AML-193 (cell line): Measurements from ENCODE around the gene TMEM9B.
"Not testable (repeated sequence)": the region's sequence is repeated elsewhere in the genome, so short reads cannot be mapped to it uniquely, and the experiment has no call there.

Experiments used
- DNase-seq, 2 experiments: peaks; one replicate each; lab custom pipeline; 2025; lab: John Stamatoyannopoulos, UW

Gene TMEM9B

GRCh38 chr11:8964324-8965320 lies at the start of gene TMEM9B:
Gene TMEM9B (minus strand): TSS chr11:8964442. CDS start chr11:8964313, 129 bp downstream.
- DNase-seq: peak; percentile 74 to 76

- no peak for DNase-seq
Measured at GRCh38 chr11:9013373-9013772, 49.1 kb upstream of the TMEM9B start.

- DNase-seq: not testable (repeated sequence)
Measured at GRCh38 chr11:9009538-9009937, 45.3 kb upstream of the TMEM9B start.

- DNase-seq: no peak
Measured at GRCh38 chr11:9008661-9009060, 44.4 kb upstream of the TMEM9B start.

- DNase-seq: no peak
Measured at GRCh38 chr11:9008011-9008550, 43.8 kb upstream of the TMEM9B start.

GRCh38 chr11:9005087-9005486 lies 40.8 kb upstream of the TMEM9B start:
- no peak for DNase-seq

- no peak for DNase-seq
Measured at GRCh38 chr11:9004183-9004926, 40.1 kb upstream of the TMEM9B start.

- DNase-seq: no peak
Measured at GRCh38 chr11:9003573-9004182, 39.4 kb upstream of the TMEM9B start, which contains the start of gene NRIP3. Gene NRIP3 (minus strand): TSS chr11:9004001. CDS start chr11:9003935, 66 bp downstream.

GRCh38 chr11:9002920-9003572 lies 38.8 kb upstream of the TMEM9B start:
- DNase-seq: no peak

- DNase-seq: peak; percentile 90 to 92
Measured at GRCh38 chr11:9001736-9002135, 37.5 kb upstream of the TMEM9B start.

DNA sequence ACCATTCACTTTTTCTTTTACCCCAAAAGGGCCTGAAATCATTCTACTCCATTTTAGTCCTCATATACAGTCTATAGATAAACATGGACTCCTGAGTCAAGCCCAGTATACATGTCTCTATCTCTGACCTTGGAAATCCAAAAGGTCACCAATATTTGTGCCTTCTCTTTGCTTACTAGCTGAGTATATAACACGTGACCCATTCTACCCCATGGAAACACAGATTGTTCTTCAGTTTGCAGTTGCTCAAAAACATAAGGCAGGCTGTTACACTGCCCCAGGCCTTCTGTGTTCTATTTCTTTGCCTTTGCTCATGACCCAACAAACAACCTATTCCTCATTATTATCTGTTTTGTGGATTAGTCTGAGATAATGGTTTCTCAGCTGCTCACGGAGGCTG lies 33.8 kb upstream of the TMEM9B start:
- no peak for DNase-seq

GRCh38 chr11:8997451-8997850 lies 33.2 kb upstream of the TMEM9B start:
- DNase-seq: no peak

DNA sequence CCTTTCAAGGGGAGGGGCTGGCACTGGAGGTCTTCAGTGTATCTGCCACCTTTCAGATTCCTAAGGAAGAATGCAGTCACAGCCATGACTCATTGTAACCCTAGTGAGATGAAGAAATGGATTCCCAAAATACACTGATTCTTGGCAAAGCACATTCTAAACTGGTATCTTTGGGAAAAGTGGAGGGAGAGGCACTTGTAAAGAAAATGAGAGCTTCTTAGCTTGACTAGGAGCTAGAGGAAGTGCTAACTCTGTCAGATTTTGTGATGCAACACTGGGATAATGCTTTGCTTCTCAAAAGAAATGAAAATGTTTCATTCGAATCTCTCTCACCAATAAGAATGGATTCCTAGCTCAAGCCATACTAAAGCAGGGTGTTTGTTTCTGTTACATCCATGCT lies 25.2 kb upstream of the TMEM9B start:
- peak in 1 of 2 experiments; percentile 5 for DNase-seq

- no peak for DNase-seq
Measured at GRCh38 chr11:8988329-8989234, 24.3 kb upstream of the TMEM9B start.

GRCh38 chr11:8987446-8987845 lies 23.2 kb upstream of the TMEM9B start:
- no peak for DNase-seq

- not testable (repeated sequence) for DNase-seq
Measured at GRCh38 chr11:8986772-8987171, 22.5 kb upstream of the TMEM9B start.

DNA sequence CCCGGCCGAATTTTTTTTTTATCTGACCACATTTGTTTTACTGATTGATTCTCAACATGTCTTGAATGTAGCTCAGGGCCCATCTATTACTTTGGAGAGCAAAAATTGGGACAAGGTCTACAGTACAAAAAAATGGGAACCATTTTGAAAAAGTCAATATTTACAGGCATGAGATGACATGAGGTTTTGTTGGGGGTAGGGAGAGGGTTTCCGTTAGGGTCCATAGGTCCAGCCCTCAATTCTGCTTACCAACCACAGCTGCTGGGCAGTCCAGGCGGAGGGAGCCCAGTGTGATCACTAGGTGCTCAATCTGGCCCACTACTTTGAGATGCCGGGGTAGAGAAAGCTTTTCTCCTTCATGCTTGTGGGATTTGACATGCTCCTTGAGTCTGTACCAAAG lies 21.2 kb upstream of the TMEM9B start:
- no peak for DNase-seq

DNA sequence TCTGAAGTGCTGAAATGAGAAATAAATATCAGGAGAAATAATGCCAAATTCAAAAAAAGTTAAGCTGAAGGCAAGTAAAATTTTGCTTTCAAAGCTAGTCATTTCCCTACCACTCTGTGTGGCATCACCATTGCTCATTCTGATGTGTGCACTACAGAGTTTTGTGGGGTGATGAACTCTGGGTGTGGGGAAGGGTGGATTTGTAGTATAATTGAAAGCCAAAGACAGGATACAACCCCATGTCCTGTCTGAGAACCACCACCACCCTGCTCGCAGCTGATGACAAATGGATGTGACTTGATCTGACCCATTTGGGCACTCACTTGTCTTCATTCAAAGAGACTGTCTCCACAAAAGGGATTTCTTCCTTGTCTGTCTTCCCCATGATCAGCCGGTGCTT lies 19.3 kb upstream of the TMEM9B start:
- no peak for DNase-seq

GRCh38 chr11:8980485-8980884 lies 16.2 kb upstream of the TMEM9B start:
- DNase-seq: no peak

DNA sequence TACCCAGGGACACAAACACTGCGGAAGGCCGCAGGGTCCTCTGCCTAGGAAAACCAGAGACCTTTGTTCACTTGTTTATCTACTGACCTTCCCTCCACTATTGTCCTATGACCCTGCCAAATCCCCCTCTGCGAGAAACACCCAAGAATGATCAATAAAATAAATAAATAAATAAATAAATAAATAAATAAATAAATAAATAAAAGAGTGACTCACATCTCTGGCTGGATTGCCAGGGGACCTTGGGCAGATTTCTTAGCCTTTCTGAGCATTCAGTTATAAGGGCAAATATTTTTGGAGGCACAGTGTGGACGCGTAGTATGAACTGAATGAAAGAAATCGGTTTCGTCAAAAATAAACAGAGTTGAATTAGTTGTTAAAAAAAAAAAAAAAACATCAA lies 15.1 kb upstream of the TMEM9B start:
- DNase-seq: not testable (repeated sequence)
